GM18858 (cell line): ENCODE results near the gene SLC25A45.

Experiments used
- ATAC-seq: cut with Tn5 transposase; IDR thresholded peaks from one replicate; pipeline ENCODE4 v1.9.1; 2021; ENCODE audit not compliant: unreplicated experiment

Gene SLC25A45

GRCh38 chr11:65389294-65389980 is 7.0 kb upstream of the SLC25A45 start:
- no peak for ATAC-seq

GRCh38 chr11:65388731-65389130 is 6.3 kb upstream of the SLC25A45 start:
- ATAC-seq = no peak

GRCh38 chr11:65386307-65387140 is 4.1 kb upstream of the SLC25A45 start, which contains the start of gene FRMD8:
Gene FRMD8 (plus strand): TSS chr11:65386637. CDS start chr11:65387037, 400 bp downstream.
- ATAC-seq = no peak

GRCh38 chr11:65384301-65384889 is 1.9 kb upstream of the SLC25A45 start:
- ATAC-seq = no peak

GRCh38 chr11:65383778-65384177 is 1.3 kb upstream of the SLC25A45 start:
- ATAC-seq = no peak

GRCh38 chr11:65382804-65383368 is 440 bp upstream of the SLC25A45 start:
- ATAC-seq = no peak

- ATAC-seq = no peak
Measured at GRCh38 chr11:65381716-65382032, 772 bp downstream of the SLC25A45 start.

GRCh38 chr11:65380460-65381119 is 1.9 kb downstream of the SLC25A45 start:
- ATAC-seq = no peak

GRCh38 chr11:65379698-65380459 is 2.6 kb downstream of the SLC25A45 start:
- ATAC-seq = no peak

- no peak for ATAC-seq
Measured at GRCh38 chr11:65378928-65379638, 3.4 kb downstream of the SLC25A45 start.

- no peak for ATAC-seq
Measured at GRCh38 chr11:65378208-65378927, 4.1 kb downstream of the SLC25A45 start.

- ATAC-seq = no peak
Measured at GRCh38 chr11:65377777-65378176, 4.7 kb downstream of the SLC25A45 start.

- ATAC-seq = no peak
Measured at GRCh38 chr11:65377036-65377435, 5.4 kb downstream of the SLC25A45 start.

GRCh38 chr11:65376138-65376713 is 6.2 kb downstream of the SLC25A45 start:
- ATAC-seq = no peak

- ATAC-seq = no peak
Measured at GRCh38 chr11:65375012-65375411, 7.4 kb downstream of the SLC25A45 start.

- no peak for ATAC-seq
Measured at GRCh38 chr11:65373839-65374580, 8.4 kb downstream of the SLC25A45 start.

- no peak for ATAC-seq
Measured at GRCh38 chr11:65370659-65371049, 11.8 kb downstream of the SLC25A45 start.

GRCh38 chr11:65366340-65366773 is 16.1 kb downstream of the SLC25A45 start:
- no peak for ATAC-seq
